Activated T-cell treated with anti-CD3 and anti-CD28 coated beads, Interleukin-2, amount 50 U/mL, for 72 hours (primary cell): ENCODE measurements around the gene WDR18. TPM values are rescaled to one million over a fixed set of nuclear protein-coding genes. Genes with fewer than 3 reads are reported as not detected.

Experiments
- ATAC-seq, 2 donors: fragments of 150-1000 bp; cut with Tn5 transposase; replicated peaks in 1 of 2; 2 replicates each; pipeline ENCODE4 v1.10.0; 2021; ENCODE audit warnings: moderate library complexity in 2 of 2, mild to moderate bottlenecking in 1 of 2
- DNase-seq, 2 donors: peaks; one replicate each; pipeline ENCODE4 v3.0.0; 2021 to 2022; ENCODE audit warnings: mixed read lengths in 1 of 2
- H3K27ac Mint-ChIP-seq: one replicate; pipeline ENCODE4 v1.8.0; 2022; ENCODE audit warnings: mild to moderate bottlenecking, moderate library complexity, mixed read lengths
- H3K27me3 Mint-ChIP-seq: one replicate; pipeline ENCODE4 v1.8.0; 2022; ENCODE audit warnings: low read depth, mixed read lengths
- H3K36me3 Mint-ChIP-seq, 2 donors: one replicate each; pipeline ENCODE4 v1.8.0; 2022; ENCODE audit warnings: mixed read lengths in 2 of 2, mild to moderate bottlenecking in 1 of 2; ENCODE audit not compliant: insufficient read depth in 2 of 2
- H3K4me1 Mint-ChIP-seq: one replicate; pipeline ENCODE4 v1.8.0; 2022; ENCODE audit warnings: low read depth, mixed read lengths
- H3K4me3 Mint-ChIP-seq, 2 donors: one replicate each; pipeline ENCODE4 v1.8.0; 2022; ENCODE audit warnings: mild to moderate bottlenecking in 2 of 2, mixed read lengths in 2 of 2, moderate library complexity in 2 of 2
- H3K9me3 Mint-ChIP-seq, 2 donors: one replicate each; pipeline ENCODE4 v1.8.0; 2022; ENCODE audit warnings: mixed read lengths in 2 of 2
- total RNA-seq, 2 donors: library from RNA; stranded (reverse); gene quantifications; one replicate each; pipeline ENCODE4 v1.2.3, GENCODE V29; 2022

The WDR18 gene, protein sequence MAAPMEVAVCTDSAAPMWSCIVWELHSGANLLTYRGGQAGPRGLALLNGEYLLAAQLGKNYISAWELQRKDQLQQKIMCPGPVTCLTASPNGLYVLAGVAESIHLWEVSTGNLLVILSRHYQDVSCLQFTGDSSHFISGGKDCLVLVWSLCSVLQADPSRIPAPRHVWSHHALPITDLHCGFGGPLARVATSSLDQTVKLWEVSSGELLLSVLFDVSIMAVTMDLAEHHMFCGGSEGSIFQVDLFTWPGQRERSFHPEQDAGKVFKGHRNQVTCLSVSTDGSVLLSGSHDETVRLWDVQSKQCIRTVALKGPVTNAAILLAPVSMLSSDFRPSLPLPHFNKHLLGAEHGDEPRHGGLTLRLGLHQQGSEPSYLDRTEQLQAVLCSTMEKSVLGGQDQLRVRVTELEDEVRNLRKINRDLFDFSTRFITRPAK
- total RNA-seq = 10 to 100 TPM; 59.6 TPM

DNA sequence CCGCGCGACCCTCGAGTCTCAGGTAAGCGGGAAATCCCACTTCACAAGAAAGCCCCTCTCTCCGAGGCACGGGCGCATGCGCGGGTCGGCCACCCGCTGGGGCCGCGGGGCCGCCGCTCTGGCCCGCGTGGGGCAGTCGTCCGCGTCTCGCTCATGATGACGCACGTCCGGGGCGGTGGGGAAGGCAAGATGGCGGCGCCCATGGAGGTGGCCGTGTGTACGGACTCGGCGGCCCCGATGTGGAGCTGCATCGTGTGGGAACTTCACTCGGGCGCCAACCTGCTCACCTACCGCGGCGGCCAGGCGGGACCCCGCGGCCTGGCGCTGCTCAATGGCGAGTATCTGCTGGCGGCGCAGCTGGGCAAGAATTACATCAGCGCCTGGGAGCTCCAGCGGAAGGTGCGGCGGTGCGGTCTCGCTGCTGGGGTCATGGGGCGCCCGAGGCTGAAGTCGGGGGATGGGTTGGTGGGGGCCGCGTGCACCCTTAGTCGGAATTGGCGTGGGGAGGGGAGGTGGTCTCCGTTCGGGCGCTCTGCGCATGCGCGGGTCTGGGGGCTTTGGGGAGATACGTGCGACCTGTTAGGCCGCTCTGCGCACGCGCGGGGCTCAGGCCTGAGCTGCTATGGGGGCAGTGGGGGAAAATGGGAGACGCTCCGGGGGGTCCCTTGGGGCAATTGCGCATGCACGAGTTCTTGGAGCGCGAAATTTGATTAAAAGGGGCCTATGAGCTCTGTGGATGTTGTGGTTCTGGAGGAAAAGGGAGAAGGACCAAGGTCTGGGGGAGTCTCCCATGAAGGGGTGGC lies at the start of gene WDR18:
Gene WDR18 (plus strand): TSS at position 181 of the 803 bp plus-strand sequence. CDS start 9 bp downstream, at position 190.
- H3K4me3 Mint-ChIP-seq = peak within 1 kb of the TSS; percentile 98 to 99
- H3K4me1 Mint-ChIP-seq = peaks cover 13% of the 10 kb centered on the region
- peaks cover 3 to 10% of the 10 kb centered on the region in 2 donors for H3K36me3 Mint-ChIP-seq
- no peaks in the 10 kb centered on the region for H3K27me3 Mint-ChIP-seq
- H3K9me3 Mint-ChIP-seq = no peaks in the 10 kb centered on the region
- DNase-seq (peak; percentile 95), ATAC-seq (peak; percentile 90 to 91)
- peak within 1 kb of the TSS; percentile 93 for H3K27ac Mint-ChIP-seq

DNA sequence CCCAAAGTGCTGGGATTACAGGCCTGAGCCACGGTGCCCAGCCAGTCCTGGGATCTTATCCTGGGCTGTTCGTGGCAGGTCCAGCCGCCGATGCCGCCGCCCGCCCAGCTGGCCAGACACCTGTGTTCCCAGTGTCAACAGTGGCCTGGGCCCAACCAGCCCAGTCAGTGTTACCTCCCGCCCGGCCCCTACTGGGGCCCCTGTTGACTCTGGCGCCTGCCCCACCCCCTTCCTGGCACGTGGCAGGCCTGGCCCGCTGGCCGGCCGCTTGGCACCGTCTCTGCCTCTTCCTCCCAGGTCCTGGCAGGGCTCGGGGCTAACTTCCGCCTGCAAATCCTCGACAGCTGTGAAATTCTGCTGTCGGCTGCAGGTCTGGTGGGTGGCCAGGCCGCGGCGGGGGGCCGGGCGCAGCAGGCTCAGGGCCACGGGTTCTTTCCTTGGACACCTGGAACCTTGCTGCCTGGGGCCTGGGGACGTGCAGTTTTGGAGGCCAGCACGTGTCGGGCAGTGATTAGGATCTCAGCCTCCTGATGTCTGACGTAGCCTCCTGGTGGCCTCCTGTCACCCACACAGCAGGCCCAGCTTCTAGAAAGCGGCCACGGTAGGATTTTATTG lies 49.2 kb upstream of the WDR18 start:
- peaks cover under 1 to 3% of the 10 kb centered on the region in 2 donors for H3K36me3 Mint-ChIP-seq
- DNase-seq (no peak), ATAC-seq (no peak)
- peaks cover 0 to 1% of the 10 kb centered on the region in 2 donors for H3K9me3 Mint-ChIP-seq
- H3K4me1 Mint-ChIP-seq = peaks cover 33% of the 10 kb centered on the region
- H3K4me3 Mint-ChIP-seq = no peak overlapping the region
- H3K27ac Mint-ChIP-seq = no peak overlapping the region
- no peaks in the 10 kb centered on the region for H3K27me3 Mint-ChIP-seq

GRCh38 chr19:936175-936546 lies 48.0 kb upstream of the WDR18 start:
- Mint-ChIP-seq H3K27ac (no peak overlapping the region), H3K4me3 (no peak overlapping the region), H3K36me3 (peaks cover 0 to 1% of the 10 kb centered on the region in 2 donors), H3K9me3 (peaks cover 0 to 1% of the 10 kb centered on the region in 2 donors), H3K4me1 (peaks cover 40% of the 10 kb centered on the region), H3K27me3 (no peaks in the 10 kb centered on the region)
- DNase-seq = no peak
- no peak for ATAC-seq

GRCh38 chr19:937259-937694 lies 46.9 kb upstream of the WDR18 start:
- ATAC-seq = peak; percentile 33 to 65
- Mint-ChIP-seq H3K36me3 (peaks cover 0 to 1% of the 10 kb centered on the region in 2 donors), H3K9me3 (peaks cover 0 to 1% of the 10 kb centered on the region in 2 donors), H3K4me1 (peaks cover 41% of the 10 kb centered on the region), H3K27ac (no peak overlapping the region), H3K27me3 (no peaks in the 10 kb centered on the region), H3K4me3 (no peak overlapping the region)
- DNase-seq = peak; percentile 30 to 70

GRCh38 chr19:938233-938923 lies 45.8 kb upstream of the WDR18 start:
- Mint-ChIP-seq H3K4me3 (no peak overlapping the region), H3K27me3 (no peaks in the 10 kb centered on the region)

DNA sequence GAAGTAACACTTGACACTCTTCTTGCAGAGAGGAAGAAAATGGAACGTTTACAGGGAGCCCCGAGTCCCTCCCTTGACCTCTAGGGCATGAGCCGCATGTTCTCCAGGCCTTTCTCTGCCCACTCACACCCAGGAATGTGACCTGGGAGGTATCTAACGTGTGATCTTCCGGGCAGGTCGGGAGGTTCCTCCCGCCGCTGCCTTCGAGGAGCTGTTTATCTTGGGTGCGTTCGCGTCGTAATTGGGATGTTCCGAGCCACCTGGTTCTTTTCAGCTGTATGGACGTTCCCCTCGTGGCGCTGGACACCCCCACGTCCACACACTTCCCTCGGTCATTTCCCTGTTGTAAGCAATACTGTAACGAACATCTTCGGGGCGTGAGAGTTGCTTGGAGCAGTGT lies 44.7 kb upstream of the WDR18 start:
- no peaks in the 10 kb centered on the region for H3K27me3 Mint-ChIP-seq
- peaks cover 33% of the 10 kb centered on the region for H3K4me1 Mint-ChIP-seq
- H3K4me3 Mint-ChIP-seq = peak overlapping the region; percentile 86 to 90
- DNase-seq = no peak
- peaks cover 0 to 1% of the 10 kb centered on the region in 2 donors for H3K9me3 Mint-ChIP-seq
- ATAC-seq = no peak
- no peak overlapping the region for H3K27ac Mint-ChIP-seq
- peaks cover 0 to 1% of the 10 kb centered on the region in 2 donors for H3K36me3 Mint-ChIP-seq

More at GRCh38 chr19:938233-938923, 45.8 kb upstream of the WDR18 start:
- no peak for DNase-seq
- H3K9me3 Mint-ChIP-seq = peaks cover 0 to 1% of the 10 kb centered on the region in 2 donors
- peaks cover 0 to 1% of the 10 kb centered on the region in 2 donors for H3K36me3 Mint-ChIP-seq
- no peak overlapping the region for H3K27ac Mint-ChIP-seq
- peaks cover 33% of the 10 kb centered on the region for H3K4me1 Mint-ChIP-seq
- no peak for ATAC-seq

DNA sequence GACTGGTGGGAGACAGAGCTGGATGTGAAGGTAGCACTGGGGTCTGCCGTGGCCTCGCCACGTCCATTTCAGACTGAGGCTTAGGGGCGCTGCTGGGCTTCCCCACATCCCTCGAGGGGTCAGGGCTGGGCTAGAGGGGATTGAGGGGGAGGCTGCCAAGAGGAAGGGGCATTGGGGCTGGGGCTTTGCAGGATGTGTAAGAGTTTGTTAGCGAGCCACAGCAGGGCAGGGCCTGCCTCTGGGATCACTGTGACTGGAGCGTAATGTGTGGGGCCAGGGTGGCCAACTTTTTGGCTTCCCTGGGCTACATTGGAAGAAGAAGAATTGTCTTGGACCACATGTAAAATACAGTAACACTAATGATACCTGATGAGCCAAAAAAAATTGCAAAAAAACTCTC lies 44.2 kb upstream of the WDR18 start:
- peak overlapping the region; percentile 67 for H3K27ac Mint-ChIP-seq
- no peaks in the 10 kb centered on the region for H3K27me3 Mint-ChIP-seq
- no peak for DNase-seq
- H3K4me3 Mint-ChIP-seq = peak overlapping the region; percentile 86 to 90
- H3K4me1 Mint-ChIP-seq = peaks cover 33% of the 10 kb centered on the region
- peaks cover 0 to 1% of the 10 kb centered on the region in 2 donors for H3K9me3 Mint-ChIP-seq
- peaks cover 0 to 1% of the 10 kb centered on the region in 2 donors for H3K36me3 Mint-ChIP-seq
- no peak for ATAC-seq

DNA sequence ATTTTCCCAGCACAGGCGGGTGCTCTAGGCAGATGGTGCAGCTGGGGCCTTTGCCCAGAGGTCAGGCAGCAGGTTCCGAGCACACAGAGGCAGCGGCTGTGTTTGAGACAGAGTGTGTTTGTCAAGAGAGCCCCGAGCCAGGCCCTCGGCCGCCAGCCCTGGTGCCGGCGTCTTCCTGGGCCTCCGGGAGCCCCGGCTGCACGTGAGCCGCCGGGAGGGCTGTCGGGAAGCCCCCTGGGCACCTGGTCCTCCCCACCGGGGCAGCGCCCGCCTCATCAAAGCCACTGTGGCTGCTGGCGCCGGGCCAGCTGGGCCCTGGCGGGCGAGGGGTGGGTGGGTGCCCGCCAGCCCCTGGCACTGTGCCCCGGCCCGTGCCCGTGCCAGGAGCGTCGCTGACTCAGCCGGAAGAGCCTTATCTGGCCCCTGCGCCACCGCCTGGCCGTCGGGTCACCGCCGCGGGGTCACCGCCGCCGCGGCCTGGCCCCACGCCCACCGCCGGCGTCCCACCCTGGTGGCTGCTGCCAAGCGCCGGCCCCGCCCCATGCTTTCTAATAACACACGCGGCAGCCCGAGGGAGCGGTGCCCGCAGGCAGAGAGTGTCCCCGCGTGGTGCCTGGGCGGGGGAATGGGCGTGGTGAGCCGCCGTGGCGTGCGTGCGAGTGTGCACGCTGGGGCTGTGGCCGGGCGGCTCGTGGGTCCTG lies 43.4 kb upstream of the WDR18 start:
- Mint-ChIP-seq H3K4me1 (peaks cover 33% of the 10 kb centered on the region), H3K27me3 (no peaks in the 10 kb centered on the region), H3K27ac (no peak overlapping the region), H3K9me3 (peaks cover 0 to 1% of the 10 kb centered on the region in 2 donors), H3K4me3 (peak overlapping the region; percentile 86 to 90), H3K36me3 (peaks cover 0 to 1% of the 10 kb centered on the region in 2 donors)
- ATAC-seq (peak; percentile 86 to 88), DNase-seq (peak; percentile 67 to 68)

DNA sequence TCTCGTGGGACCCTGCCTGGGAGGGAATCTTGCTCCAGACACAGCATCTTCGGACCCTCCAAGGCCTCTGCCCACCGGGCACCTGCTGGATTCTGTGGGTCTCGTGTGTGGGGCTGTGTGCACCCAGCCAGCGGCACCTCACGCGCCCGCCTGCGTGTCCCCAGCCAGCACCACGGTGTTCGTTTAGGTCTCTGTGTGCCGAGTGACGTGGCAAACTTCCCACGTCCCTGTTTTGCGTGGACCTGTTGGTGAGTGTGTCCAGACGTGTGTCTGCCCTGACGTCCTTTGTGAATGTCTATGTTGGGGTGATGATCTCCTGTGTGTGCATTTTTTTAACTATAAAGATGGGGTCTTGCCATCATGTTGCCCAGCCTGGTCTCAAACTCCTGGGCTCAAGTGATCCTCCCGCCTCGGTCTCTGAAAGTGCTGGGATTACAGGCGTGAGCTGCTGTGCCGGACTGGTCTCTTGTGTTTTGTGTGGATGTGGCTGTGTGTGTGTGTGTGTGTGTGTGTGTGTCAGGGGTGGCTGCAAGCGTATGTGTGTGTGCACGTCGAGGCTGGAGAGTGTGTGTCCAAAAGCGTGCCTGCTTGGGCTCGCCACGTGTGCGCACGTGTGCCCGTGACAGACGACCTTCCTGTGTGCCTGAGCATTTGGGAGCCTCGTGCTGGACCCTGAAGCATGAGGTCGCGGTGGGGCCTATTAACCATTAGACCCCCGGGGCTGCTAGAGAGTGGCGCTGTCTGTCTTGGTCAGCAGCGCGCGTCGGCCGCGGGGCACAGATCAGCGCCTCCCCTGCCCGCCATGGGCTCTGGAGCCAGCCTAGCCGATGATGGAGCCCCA lies 42.6 kb upstream of the WDR18 start:
- H3K27ac Mint-ChIP-seq = no peak overlapping the region
- peaks cover 0 to 1% of the 10 kb centered on the region in 2 donors for H3K36me3 Mint-ChIP-seq
- H3K27me3 Mint-ChIP-seq = no peaks in the 10 kb centered on the region
- DNase-seq (no peak), ATAC-seq (no peak)
- peak overlapping the region; percentile 22 to 72 for H3K4me3 Mint-ChIP-seq
- peaks cover 0 to 1% of the 10 kb centered on the region in 2 donors for H3K9me3 Mint-ChIP-seq
- H3K4me1 Mint-ChIP-seq = peaks cover 33% of the 10 kb centered on the region

- Mint-ChIP-seq H3K36me3 (peaks cover 0 to 1% of the 10 kb centered on the region in 2 donors), H3K9me3 (peaks cover 0 to 1% of the 10 kb centered on the region in 2 donors), H3K4me1 (peaks cover 31% of the 10 kb centered on the region), H3K4me3 (no peak overlapping the region), H3K27ac (no peak overlapping the region), H3K27me3 (no peaks in the 10 kb centered on the region)
- ATAC-seq (no peak), DNase-seq (no peak)
These were observed 42.0 kb upstream of the WDR18 start for GRCh38 chr19:942133-942645.

DNA sequence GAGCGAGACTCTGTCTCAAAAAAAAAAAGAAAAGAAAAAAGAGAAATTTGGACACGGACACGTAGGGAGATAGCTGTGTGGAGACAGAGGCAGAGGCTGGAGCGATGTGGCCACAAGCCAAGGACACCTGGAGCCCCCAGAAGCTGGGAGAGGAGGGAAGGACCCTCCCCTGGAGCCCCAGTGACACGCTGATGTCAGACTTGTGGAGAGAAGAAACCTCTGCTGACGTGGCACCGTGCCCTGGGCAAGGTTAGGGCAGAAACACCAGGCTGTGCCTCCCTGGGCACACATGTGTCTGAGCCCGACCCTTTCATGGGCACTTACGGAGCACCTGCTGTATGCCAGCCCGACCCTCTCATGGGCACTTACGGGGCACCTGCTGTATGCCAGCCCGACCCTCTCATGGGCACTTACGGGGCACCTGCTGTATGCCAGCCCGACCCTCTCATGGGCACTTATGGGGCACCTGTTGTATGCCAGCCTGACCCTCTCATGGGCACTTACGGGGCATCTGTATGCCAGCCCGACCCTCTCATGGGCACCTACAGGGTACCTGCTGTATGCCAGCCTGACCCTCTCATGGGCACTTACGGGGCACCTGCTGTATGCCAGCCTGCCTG lies 40.5 kb upstream of the WDR18 start:
- no peak for ATAC-seq
- H3K4me3 Mint-ChIP-seq = no peak overlapping the region

More for the DNA sequence above, 40.5 kb upstream of the WDR18 start:
- H3K27ac Mint-ChIP-seq = no peak overlapping the region
- no peaks in the 10 kb centered on the region for H3K9me3 Mint-ChIP-seq
- H3K36me3 Mint-ChIP-seq = peaks cover 0 to 1% of the 10 kb centered on the region in 2 donors
- H3K27me3 Mint-ChIP-seq = no peaks in the 10 kb centered on the region
- peaks cover 19% of the 10 kb centered on the region for H3K4me1 Mint-ChIP-seq
- no peak for DNase-seq
